ENCODE measurements around the gene VAT1L.
A peak's percentile ranks its signal among the peaks of the same experiment; 100 is the strongest.

DNA sequence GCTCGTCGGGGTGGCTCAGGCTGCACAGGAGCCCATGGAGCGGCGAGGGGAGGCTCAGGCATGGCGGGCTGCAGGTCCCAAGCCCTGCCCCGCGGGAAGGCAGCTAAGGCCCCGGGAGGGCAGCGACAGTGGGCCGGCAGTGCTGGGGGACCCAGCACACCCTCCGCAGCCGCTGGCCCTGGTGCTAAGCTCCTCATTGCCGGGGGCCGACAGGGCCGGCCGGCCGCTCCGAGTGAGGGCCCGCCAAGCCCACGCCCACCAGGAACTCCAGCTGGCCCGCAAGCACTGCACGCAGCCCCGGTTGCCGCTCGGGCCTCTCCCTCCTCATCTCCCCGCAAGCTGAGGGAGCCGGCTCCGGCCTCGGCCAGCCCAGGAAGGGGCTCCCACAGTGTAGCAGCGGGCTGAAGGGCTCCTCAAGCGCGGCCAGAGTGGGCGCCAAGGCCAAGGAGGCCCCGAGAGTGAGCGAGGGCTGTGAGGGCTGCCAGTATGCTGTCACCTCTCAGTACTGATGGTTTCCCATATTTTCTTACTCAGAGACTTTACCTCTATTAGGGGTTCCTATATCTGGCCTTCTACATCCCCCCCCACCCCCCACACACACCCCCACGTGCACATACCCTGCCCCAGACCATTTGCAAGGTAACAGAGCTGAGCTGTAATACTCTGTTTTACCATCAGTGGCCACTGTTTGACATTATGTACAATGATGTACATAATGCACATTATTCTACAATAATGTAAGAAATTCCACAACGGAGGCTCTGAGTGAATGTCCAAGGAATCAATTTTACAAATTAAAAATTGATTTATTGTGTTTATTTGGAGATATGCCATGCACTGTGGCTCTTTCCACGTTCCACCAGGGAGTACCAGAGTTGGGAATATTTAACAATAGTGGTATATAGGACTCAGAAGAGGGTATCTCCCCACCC, 3.7 kb upstream of the VAT1L start:
- TF ChIP-seq SIN3A (IDR thresholded peaks at IDR 0.05; ENCODE audit: borderline replicate concordance, low read depth, low read length) (no peak), RAD21 (IDR thresholded peaks at IDR 0.05; ENCODE audit: low read length) (peak; percentile 31), SMC3 (IDR thresholded peaks at IDR 0.05; ENCODE audit: low read depth, low read length) (no peak), EP300 (IDR thresholded peaks at IDR 0.05; ENCODE audit: borderline replicate concordance in 1 of 2, low read depth in 1 of 2, low read length in 1 of 2) (no peak), POLR2AphosphoS5 (IDR thresholded peaks at IDR 0.05; ENCODE audit: low read depth, low read length) (no peak), CHD2 (IDR thresholded peaks at IDR 0.05; ENCODE audit: low read length, partially characterized antibody) (no peak), YY1 (IDR thresholded peaks at IDR 0.05; ENCODE audit: low read depth) (no peak), TAF1 (IDR thresholded peaks at IDR 0.05; ENCODE audit: borderline replicate concordance, low read depth, low read length) (no peak), TEAD4 (IDR thresholded peaks at IDR 0.05; ENCODE audit: borderline replicate concordance, insufficient read depth) (no peak), GABPA (IDR thresholded peaks at IDR 0.05; ENCODE audit: low read depth) (no peak), REST (IDR thresholded peaks at IDR 0.05; ENCODE audit: low read depth, low read length) (no peak)
- TF ChIP-seq, protein P1, sequence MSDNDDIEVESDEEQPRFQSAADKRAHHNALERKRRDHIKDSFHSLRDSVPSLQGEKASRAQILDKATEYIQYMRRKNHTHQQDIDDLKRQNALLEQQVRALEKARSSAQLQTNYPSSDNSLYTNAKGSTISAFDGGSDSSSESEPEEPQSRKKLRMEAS (IDR thresholded peaks at IDR 0.05; ENCODE audit: low read depth), result no peak
- TF ChIP-seq, protein P2, sequence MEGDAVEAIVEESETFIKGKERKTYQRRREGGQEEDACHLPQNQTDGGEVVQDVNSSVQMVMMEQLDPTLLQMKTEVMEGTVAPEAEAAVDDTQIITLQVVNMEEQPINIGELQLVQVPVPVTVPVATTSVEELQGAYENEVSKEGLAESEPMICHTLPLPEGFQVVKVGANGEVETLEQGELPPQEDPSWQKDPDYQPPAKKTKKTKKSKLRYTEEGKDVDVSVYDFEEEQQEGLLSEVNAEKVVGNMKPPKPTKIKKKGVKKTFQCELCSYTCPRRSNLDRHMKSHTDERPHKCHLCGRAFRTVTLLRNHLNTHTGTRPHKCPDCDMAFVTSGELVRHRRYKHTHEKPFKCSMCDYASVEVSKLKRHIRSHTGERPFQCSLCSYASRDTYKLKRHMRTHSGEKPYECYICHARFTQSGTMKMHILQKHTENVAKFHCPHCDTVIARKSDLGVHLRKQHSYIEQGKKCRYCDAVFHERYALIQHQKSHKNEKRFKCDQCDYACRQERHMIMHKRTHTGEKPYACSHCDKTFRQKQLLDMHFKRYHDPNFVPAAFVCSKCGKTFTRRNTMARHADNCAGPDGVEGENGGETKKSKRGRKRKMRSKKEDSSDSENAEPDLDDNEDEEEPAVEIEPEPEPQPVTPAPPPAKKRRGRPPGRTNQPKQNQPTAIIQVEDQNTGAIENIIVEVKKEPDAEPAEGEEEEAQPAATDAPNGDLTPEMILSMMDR (IDR thresholded peaks at IDR 0.05), result peak; percentile 51
- TF ChIP-seq, protein P3, sequence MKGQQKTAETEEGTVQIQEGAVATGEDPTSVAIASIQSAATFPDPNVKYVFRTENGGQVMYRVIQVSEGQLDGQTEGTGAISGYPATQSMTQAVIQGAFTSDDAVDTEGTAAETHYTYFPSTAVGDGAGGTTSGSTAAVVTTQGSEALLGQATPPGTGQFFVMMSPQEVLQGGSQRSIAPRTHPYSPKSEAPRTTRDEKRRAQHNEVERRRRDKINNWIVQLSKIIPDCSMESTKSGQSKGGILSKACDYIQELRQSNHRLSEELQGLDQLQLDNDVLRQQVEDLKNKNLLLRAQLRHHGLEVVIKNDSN (IDR thresholded peaks at IDR 0.05; ENCODE audit: borderline replicate concordance, low read depth), result no peak
